ENCODE measurements around the gene ANKRA2.

The ANKRA2 gene

DNA sequence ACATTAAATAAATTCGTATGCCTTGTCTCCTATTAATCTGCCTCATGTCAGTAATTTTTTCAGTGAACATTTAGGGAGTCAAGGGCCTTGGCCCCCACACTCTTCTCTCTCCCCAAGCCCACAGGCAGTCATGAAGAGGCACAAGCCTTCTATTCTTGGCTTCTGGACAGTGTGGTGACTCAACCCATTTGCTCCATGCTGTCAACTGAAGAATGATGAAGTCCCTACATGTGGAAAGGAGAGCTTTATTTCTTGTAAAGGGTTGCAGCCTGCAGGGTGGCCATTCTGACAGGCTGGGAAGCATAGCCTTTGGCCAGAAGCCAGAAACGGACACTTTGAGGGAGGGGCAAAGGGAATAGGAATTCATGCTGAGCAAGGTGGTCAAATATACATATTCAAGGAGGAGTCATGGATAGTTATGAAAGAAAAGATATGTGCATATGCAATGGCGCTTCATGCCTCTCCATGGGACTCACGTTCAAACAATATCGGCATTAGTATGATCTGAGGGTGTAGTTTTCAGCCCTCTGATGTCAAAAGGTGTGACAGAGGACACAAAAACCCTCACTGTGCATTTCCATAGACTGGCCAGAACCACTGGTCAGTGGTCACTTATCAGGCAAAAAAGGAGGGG is 31.3 kb downstream of the ANKRA2 start:
- ATAC-seq (ENCODE audit: insufficient read depth, low read depth) (no peak), DNase-seq (no peak)
- Histone ChIP-seq H3K4me2 (ENCODE audit: insufficient read depth, low read length) (no peak overlapping the region), H3K27me3 (ENCODE audit: insufficient read depth, low read length, poor library complexity) (peaks cover 7% of the 10 kb centered on the region), H3K4me1 (ENCODE audit: insufficient read depth, low read length) (no peaks in the 10 kb centered on the region), H3K79me2 (ENCODE audit: insufficient read depth, low read length) (no peaks in the 10 kb centered on the region), H3K4me3 (ENCODE audit: low read depth in 1 of 2, low read length in 2 of 2) (no peak overlapping the region), H3K27ac (ENCODE audit: low read length) (no peak overlapping the region), H2AFZ (ENCODE audit: low read depth, low read length) (no peak overlapping the region), H3K9me3 (ENCODE audit: insufficient read depth, low read length, severe bottlenecking) (no peaks in the 10 kb centered on the region), H4K20me1 (ENCODE audit: insufficient read depth, low read length) (no peaks in the 10 kb centered on the region), H3K36me3 (ENCODE audit: insufficient read depth, low read length) (no peaks in the 10 kb centered on the region), H3K9ac (ENCODE audit: low read depth, low read length) (no peak overlapping the region)
- no peak for TF ChIP-seq EZH2 (IDR thresholded peaks at IDR 0.05; ENCODE audit: borderline replicate concordance, low read depth, low read length, severe bottlenecking)
- TF ChIP-seq, protein P1, sequence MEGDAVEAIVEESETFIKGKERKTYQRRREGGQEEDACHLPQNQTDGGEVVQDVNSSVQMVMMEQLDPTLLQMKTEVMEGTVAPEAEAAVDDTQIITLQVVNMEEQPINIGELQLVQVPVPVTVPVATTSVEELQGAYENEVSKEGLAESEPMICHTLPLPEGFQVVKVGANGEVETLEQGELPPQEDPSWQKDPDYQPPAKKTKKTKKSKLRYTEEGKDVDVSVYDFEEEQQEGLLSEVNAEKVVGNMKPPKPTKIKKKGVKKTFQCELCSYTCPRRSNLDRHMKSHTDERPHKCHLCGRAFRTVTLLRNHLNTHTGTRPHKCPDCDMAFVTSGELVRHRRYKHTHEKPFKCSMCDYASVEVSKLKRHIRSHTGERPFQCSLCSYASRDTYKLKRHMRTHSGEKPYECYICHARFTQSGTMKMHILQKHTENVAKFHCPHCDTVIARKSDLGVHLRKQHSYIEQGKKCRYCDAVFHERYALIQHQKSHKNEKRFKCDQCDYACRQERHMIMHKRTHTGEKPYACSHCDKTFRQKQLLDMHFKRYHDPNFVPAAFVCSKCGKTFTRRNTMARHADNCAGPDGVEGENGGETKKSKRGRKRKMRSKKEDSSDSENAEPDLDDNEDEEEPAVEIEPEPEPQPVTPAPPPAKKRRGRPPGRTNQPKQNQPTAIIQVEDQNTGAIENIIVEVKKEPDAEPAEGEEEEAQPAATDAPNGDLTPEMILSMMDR (IDR thresholded peaks at IDR 0.05; ENCODE audit: borderline replicate concordance, extremely low read depth, low read length, poor library complexity, severe bottlenecking): no peak

DNA sequence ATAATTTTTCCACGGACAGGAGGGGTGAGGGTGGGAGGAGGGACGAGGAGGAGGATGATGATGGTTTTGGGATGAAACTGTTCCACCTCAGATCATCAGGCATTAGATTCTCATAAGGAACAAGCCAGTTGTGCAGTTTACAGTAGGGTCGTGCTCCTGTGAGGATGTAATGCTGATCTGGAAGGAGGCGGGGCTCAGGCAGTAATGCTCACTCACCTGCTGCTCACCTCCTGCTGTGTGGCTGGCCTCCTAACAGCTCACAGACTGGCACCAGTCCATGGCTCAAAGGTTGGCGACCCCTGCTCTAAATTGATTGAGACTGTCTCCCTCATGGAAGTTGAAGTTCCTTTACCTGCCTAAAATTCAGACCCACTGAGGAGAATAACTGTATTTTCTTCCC is 33.2 kb downstream of the ANKRA2 start:
- no peak overlapping the region for H2AFZ ChIP-seq (ENCODE audit: low read depth, low read length)
- ATAC-seq (ENCODE audit: insufficient read depth, low read depth): no peak
- no peak overlapping the region for H3K4me2 ChIP-seq (ENCODE audit: insufficient read depth, low read length)

DNA sequence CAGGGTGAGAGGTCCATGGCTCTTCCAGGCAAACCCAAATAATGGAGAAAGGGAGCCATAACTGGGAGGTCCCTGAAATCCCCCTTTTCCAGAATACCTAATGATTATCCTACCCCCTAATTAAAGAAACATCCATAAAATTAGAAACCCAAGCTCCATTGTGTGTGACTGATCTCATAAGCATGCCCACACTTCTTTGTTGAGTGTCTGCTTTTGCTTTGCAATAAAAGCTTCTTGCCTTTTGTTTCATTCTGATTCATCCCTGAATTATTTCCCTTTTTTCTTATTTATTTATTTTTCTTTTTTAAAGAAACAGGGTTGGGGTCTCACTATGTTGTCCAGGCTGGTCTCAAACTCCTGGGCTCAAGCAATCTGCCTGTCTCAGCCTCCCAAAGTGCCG is 34.1 kb downstream of the ANKRA2 start:
- Histone ChIP-seq H3K4me3 (ENCODE audit: low read depth in 1 of 2, low read length in 2 of 2) (no peak overlapping the region), H3K79me2 (ENCODE audit: insufficient read depth, low read length) (no peaks in the 10 kb centered on the region), H3K9ac (ENCODE audit: low read depth, low read length) (no peak overlapping the region), H4K20me1 (ENCODE audit: insufficient read depth, low read length) (no peaks in the 10 kb centered on the region), H3K4me1 (ENCODE audit: insufficient read depth, low read length) (no peaks in the 10 kb centered on the region), H3K27me3 (ENCODE audit: insufficient read depth, low read length, poor library complexity) (peaks cover 10% of the 10 kb centered on the region), H2AFZ (ENCODE audit: low read depth, low read length) (no peak overlapping the region), H3K36me3 (ENCODE audit: insufficient read depth, low read length) (no peaks in the 10 kb centered on the region), H3K27ac (ENCODE audit: low read length) (no peak overlapping the region), H3K9me3 (ENCODE audit: insufficient read depth, low read length, severe bottlenecking) (no peaks in the 10 kb centered on the region), H3K4me2 (ENCODE audit: insufficient read depth, low read length) (no peak overlapping the region)
- ATAC-seq (ENCODE audit: insufficient read depth, low read depth): no peak
- DNase-seq: no peak
- TF ChIP-seq, protein P1 (IDR thresholded peaks at IDR 0.05; ENCODE audit: borderline replicate concordance, extremely low read depth, low read length, poor library complexity, severe bottlenecking): no peak
- TF ChIP-seq EZH2 (IDR thresholded peaks at IDR 0.05; ENCODE audit: borderline replicate concordance, low read depth, low read length, severe bottlenecking): no peak

More for the DNA sequence above, 33.2 kb downstream of the ANKRA2 start:
- Histone ChIP-seq H3K4me3 (ENCODE audit: low read depth in 1 of 2, low read length in 2 of 2) (no peak overlapping the region), H3K9me3 (ENCODE audit: insufficient read depth, low read length, severe bottlenecking) (no peaks in the 10 kb centered on the region), H3K79me2 (ENCODE audit: insufficient read depth, low read length) (no peaks in the 10 kb centered on the region), H3K27me3 (ENCODE audit: insufficient read depth, low read length, poor library complexity) (peaks cover 7% of the 10 kb centered on the region), H4K20me1 (ENCODE audit: insufficient read depth, low read length) (no peaks in the 10 kb centered on the region), H3K4me1 (ENCODE audit: insufficient read depth, low read length) (no peaks in the 10 kb centered on the region), H3K9ac (ENCODE audit: low read depth, low read length) (no peak overlapping the region), H3K27ac (ENCODE audit: low read length) (no peak overlapping the region), H3K36me3 (ENCODE audit: insufficient read depth, low read length) (no peaks in the 10 kb centered on the region)
- TF ChIP-seq, protein P1 (IDR thresholded peaks at IDR 0.05; ENCODE audit: borderline replicate concordance, extremely low read depth, low read length, poor library complexity, severe bottlenecking): no peak
- no peak for TF ChIP-seq EZH2 (IDR thresholded peaks at IDR 0.05; ENCODE audit: borderline replicate concordance, low read depth, low read length, severe bottlenecking)
- no peak for DNase-seq

Data from DND-41 (cell line).